DND-41 (cell line): ENCODE results near the gene DNAJC30.

ENCODE experiments used
- CTCF ChIP-seq: IDR thresholded peaks from 2 replicates; pipeline ENCODE4 v1.5.1; 2012; ENCODE audit warnings: borderline replicate concordance, low read length, moderate library complexity, mild to moderate bottlenecking; ENCODE audit not compliant: poor library complexity, severe bottlenecking; ENCODE audit errors: extremely low read depth
- EZH2 ChIP-seq: IDR thresholded peaks from 3 replicates; pipeline ENCODE4 v1.6.1; 2012; ENCODE audit warnings: borderline replicate concordance, low read depth, mild to moderate bottlenecking, moderate library complexity, low read length, inconsistent platforms; ENCODE audit not compliant: severe bottlenecking

- TF ChIP-seq CTCF (no peak), EZH2 (no peak)
Measured at GRCh38 chr7:73721377-73721817, 38.1 kb upstream of the DNAJC30 start.
